HPDE6-E6E7 (cell line): ENCODE measurements around the gene FBLN1.
"Not testable (repeated sequence)": the region's sequence is repeated elsewhere in the genome, so short reads cannot be mapped to it uniquely, and the experiment has no call there.

ENCODE experiments used
- DNase-seq: peaks from one replicate; pipeline ENCODE4 v3.0.0; 2011; ENCODE audit warnings: missing footprints; ENCODE audit errors: extremely low spot score

FBLN1 gene

GRCh38 chr22:45585437-45585755, 82.7 kb downstream of the FBLN1 start:
- no peak for DNase-seq

- DNase-seq: no peak
These were observed 83.4 kb downstream of the FBLN1 start for GRCh38 chr22:45585946-45586540.

- no peak for DNase-seq
These were observed 84.1 kb downstream of the FBLN1 start for GRCh38 chr22:45586651-45587405.

- peak; percentile 17 for DNase-seq
These were observed 85.2 kb downstream of the FBLN1 start for GRCh38 chr22:45587638-45588505.

GRCh38 chr22:45589556-45589955, 86.9 kb downstream of the FBLN1 start:
- no peak for DNase-seq

GRCh38 chr22:45590262-45590661, 87.6 kb downstream of the FBLN1 start:
- no peak for DNase-seq

- DNase-seq: not testable (repeated sequence)
These were observed 89.0 kb downstream of the FBLN1 start for GRCh38 chr22:45591633-45592213.

- no peak for DNase-seq
These were observed 91.6 kb downstream of the FBLN1 start for GRCh38 chr22:45594123-45594941.

- DNase-seq: no peak
These were observed 94.9 kb downstream of the FBLN1 start for GRCh38 chr22:45597460-45598192.

- DNase-seq: no peak
These were observed 96.0 kb downstream of the FBLN1 start for GRCh38 chr22:45598596-45599217.

GRCh38 chr22:45599836-45600577, 97.3 kb downstream of the FBLN1 start:
- DNase-seq: no peak

GRCh38 chr22:45600790-45601730, 98.4 kb downstream of the FBLN1 start:
- DNase-seq: no peak

GRCh38 chr22:45602004-45602733, 99.5 kb downstream of the FBLN1 start:
- DNase-seq: no peak

GRCh38 chr22:45602824-45603595, 100.3 kb downstream of the FBLN1 start:
- DNase-seq: no peak

GRCh38 chr22:45603619-45604018, 100.9 kb downstream of the FBLN1 start:
- DNase-seq: no peak

GRCh38 chr22:45608045-45608444, 105.4 kb downstream of the FBLN1 start:
- not testable (repeated sequence) for DNase-seq

GRCh38 chr22:45608763-45609180, 106.1 kb downstream of the FBLN1 start:
- DNase-seq: peak; percentile 36
